GM23338 (cell line): Measurements from ENCODE around the gene B4GALT5. TPM values are rescaled to one million over a fixed set of nuclear protein-coding genes. Genes with fewer than 3 reads are reported as not detected.

Source experiments
- ATAC-seq: fragments of 200-7000 bp; cut with Tn5 transposase; 3 replicates; pipeline ENCODE4 v1.9.1; 2020
- DNase-seq: peaks from one replicate; pipeline ENCODE4 v3.0.0-alpha.2; 2015; ENCODE audit warnings: low spot score
- H2AFZ ChIP-seq: fragments of 200-600 bp; sonication (generic); 2 replicates; pipeline ENCODE4 v1.8.0; 2016; ENCODE audit warnings: antibody characterized with exemption, mild to moderate bottlenecking, moderate library complexity
- H3F3A ChIP-seq: fragments of 200-600 bp; sonication (generic); replicated peaks from 2 replicates; pipeline ENCODE4 v1.8.0; 2017; ENCODE audit warnings: antibody characterized with exemption, mixed run types, low read depth
- H3K27ac ChIP-seq: fragments of 200-600 bp; sonication (generic); 2 replicates; pipeline ENCODE4 v1.6.1; 2016; ENCODE audit warnings: low read depth
- H3K27me3 ChIP-seq: fragments of 200-600 bp; sonication (generic); 2 replicates; pipeline ENCODE4 v1.8.0; 2016; ENCODE audit warnings: mild to moderate bottlenecking, mixed run types, moderate library complexity; ENCODE audit not compliant: insufficient read depth
- H3K36me3 ChIP-seq: fragments of 200-600 bp; sonication (generic); 2 replicates; pipeline ENCODE4 v1.8.0; 2016; ENCODE audit warnings: mild to moderate bottlenecking; ENCODE audit not compliant: insufficient read depth
- H3K4me1 ChIP-seq: fragments of 200-600 bp; sonication (generic); 2 replicates; pipeline ENCODE4 v1.8.0; 2016; ENCODE audit warnings: mild to moderate bottlenecking, moderate library complexity; ENCODE audit not compliant: insufficient read depth
- H3K4me2 ChIP-seq: fragments of 200-600 bp; sonication (generic); 2 replicates; pipeline ENCODE4 v1.7.1; 2017; ENCODE audit warnings: mixed run types
- H3K4me3 ChIP-seq: fragments of 200-600 bp; sonication (generic); 2 replicates; pipeline ENCODE4 v1.6.1; 2016; ENCODE audit warnings: mixed run types
- H3K79me2 ChIP-seq: fragments of 200-600 bp; sonication (generic); replicated peaks from 2 replicates; pipeline ENCODE4 v1.8.0; 2017; ENCODE audit warnings: mild to moderate bottlenecking; ENCODE audit not compliant: insufficient read depth
- H3K9me2 ChIP-seq: fragments of 200-600 bp; sonication (generic); 2 replicates; pipeline ENCODE4 v1.8.0; 2017; ENCODE audit not compliant: insufficient read depth
- H4K20me1 ChIP-seq: fragments of 200-600 bp; sonication (generic); replicated peaks from 2 replicates; pipeline ENCODE4 v1.8.0; 2017; ENCODE audit warnings: mild to moderate bottlenecking; ENCODE audit not compliant: insufficient read depth
- H3K27ac Mint-ChIP-seq: 2 replicates; pipeline ENCODE4 v1.8.0; 2020; ENCODE audit warnings: inconsistent platforms, mild to moderate bottlenecking, moderate library complexity, mixed read lengths
- H3K27me3 Mint-ChIP-seq: 3 replicates; pipeline ENCODE4 v1.8.0; 2022; ENCODE audit warnings: low read depth, mild to moderate bottlenecking, moderate library complexity, mixed read lengths, inconsistent platforms; ENCODE audit not compliant: insufficient read depth, poor library complexity
- H3K36me3 Mint-ChIP-seq: 3 replicates; pipeline ENCODE4 v1.8.0; 2021; ENCODE audit warnings: low read depth, mild to moderate bottlenecking, inconsistent platforms, moderate library complexity, mixed read lengths
- H3K4me1 Mint-ChIP-seq: 3 replicates; pipeline ENCODE4 v1.8.0; 2020; ENCODE audit warnings: mild to moderate bottlenecking, inconsistent platforms, mixed read lengths
- H3K4me3 Mint-ChIP-seq: 3 replicates; pipeline ENCODE4 v1.8.0; 2021; ENCODE audit warnings: moderate library complexity, mild to moderate bottlenecking, inconsistent platforms, mixed read lengths
- H3K9me3 Mint-ChIP-seq: 3 replicates; pipeline ENCODE4 v1.8.0; 2020; ENCODE audit warnings: moderate library complexity, mild to moderate bottlenecking, inconsistent platforms, mixed read lengths
- CREB1 ChIP-seq: fragments of 250-450 bp; sonication (Bioruptor Pico); IDR thresholded peaks from 2 replicates; pipeline ENCODE4 v1.5.0; 2020; ENCODE audit warnings: low read depth, mild to moderate bottlenecking, moderate library complexity
- CTCF ChIP-seq, 2 experiments: fragments of 200-600 bp in 1 of 2; sonication (generic) in 1 of 2; conservative IDR thresholded peaks; 2 replicates each; pipeline versions ENCODE4 v1.5.1 to v1.6.1; 2016 to 2017; ENCODE audit warnings: antibody characterized with exemption in 2 of 2, low read depth in 2 of 2, mild to moderate bottlenecking in 2 of 2, moderate library complexity in 1 of 2
- ETS1 ChIP-seq: IDR thresholded peaks from 2 replicates; pipeline ENCODE4 v1.6.1; 2016; ENCODE audit warnings: antibody characterized with exemption
- EZH2 ChIP-seq: fragments of 200-600 bp; sonication (generic); IDR thresholded peaks from one replicate; pipeline ENCODE4 v1.8.0; 2017; ENCODE audit warnings: antibody characterized with exemption, mild to moderate bottlenecking, low read depth; ENCODE audit not compliant: unreplicated experiment
- EZH2phosphoT487 ChIP-seq: fragments of 200-600 bp; sonication (generic); IDR thresholded peaks from one replicate; pipeline ENCODE4 v1.8.1; 2018; ENCODE audit warnings: antibody characterized with exemption; ENCODE audit not compliant: unreplicated experiment
- JUNB ChIP-seq: IDR thresholded peaks from one replicate; pipeline ENCODE4 v1.6.1; 2016; ENCODE audit warnings: antibody characterized with exemption; ENCODE audit not compliant: unreplicated experiment
- NANOG ChIP-seq: IDR thresholded peaks from 2 replicates; pipeline ENCODE4 v1.6.1; 2016; ENCODE audit warnings: antibody characterized with exemption, borderline replicate concordance
- POLR2AphosphoS5 ChIP-seq: IDR thresholded peaks from 2 replicates; pipeline ENCODE4 v1.6.1; 2016; ENCODE audit warnings: antibody characterized with exemption, low read depth
- REST ChIP-seq: IDR thresholded peaks from one replicate; pipeline ENCODE4 v1.6.1; 2018; ENCODE audit warnings: antibody characterized with exemption; ENCODE audit not compliant: unreplicated experiment
- STAT1 ChIP-seq: IDR thresholded peaks from one replicate; pipeline ENCODE4 v1.6.1; 2016; ENCODE audit warnings: antibody characterized with exemption; ENCODE audit not compliant: unreplicated experiment
- ZNF114 ChIP-seq: fragments of 250-450 bp; sonication (Bioruptor Pico); IDR thresholded peaks from 2 replicates; pipeline ENCODE4 v1.5.0; 2020; ENCODE audit warnings: mild to moderate bottlenecking, moderate library complexity
- ZNF331 ChIP-seq: fragments of 250-450 bp; sonication (Bioruptor Pico); IDR thresholded peaks from 2 replicates; pipeline ENCODE4 v1.5.0; 2020; ENCODE audit warnings: low read depth, mild to moderate bottlenecking, moderate library complexity
- ZNF462 ChIP-seq: fragments of 250-450 bp; sonication (Bioruptor Pico); IDR thresholded peaks from 2 replicates; pipeline ENCODE4 v1.5.0; 2020; ENCODE audit warnings: mild to moderate bottlenecking, moderate library complexity
- polyA plus RNA-seq: library from polyadenylated mRNA; unstranded; fragments of >200 nt; fragmentation: Nextera tagmentation; extraction: Ambion mirVana; gene quantifications from 2 replicates; pipeline ENCODE4 v1.2.1, GENCODE V29; 2016
- total RNA-seq: library from RNA; depleted of rRNA; stranded (reverse); fragments of >200 nt; shearing (Covaris generic); gene quantifications from 2 replicates; pipeline ENCODE4 v1.2.3, GENCODE V29; 2014

B4GALT5 gene
- total and polyA plus RNA-seq, 2 experiments from 2014 or later: 19.1 to 50.3 TPM

- TF ChIP-seq CTCF (conservative IDR thresholded peaks at IDR 0.05; ENCODE audit: low read depth in 2 of 2): no peak
- no peak for TF ChIP-seq STAT1
- TF ChIP-seq POLR2AphosphoS5: no peak
- no peak for TF ChIP-seq EZH2
- TF ChIP-seq ZNF462 (CRISPR knock-in tag): no peak
- no peak for TF ChIP-seq JUNB
- no peak for TF ChIP-seq CREB1 (CRISPR knock-in tag)
- TF ChIP-seq ZNF114 (CRISPR knock-in tag): no peak
- no peak for TF ChIP-seq ZNF331 (CRISPR knock-in tag)
- no peak for TF ChIP-seq NANOG
- no peak for TF ChIP-seq REST
- TF ChIP-seq ETS1: no peak
- TF ChIP-seq EZH2phosphoT487: no peak
- H3K4me3 Mint-ChIP-seq: no peak overlapping the region
- H4K20me1 ChIP-seq: peaks cover 78% of the 10 kb centered on the region
- H3F3A ChIP-seq: no peaks in the 10 kb centered on the region
- ATAC-seq (no peak), DNase-seq (no peak)
- H3K4me1 ChIP-seq: peaks cover 62% of the 10 kb centered on the region
- no peaks in the 10 kb centered on the region for H3K36me3 ChIP-seq
- H3K27ac ChIP-seq: peak overlapping the region; percentile 66
- peak overlapping the region; percentile 56 for H3K4me2 ChIP-seq
- H2AFZ ChIP-seq: no peak overlapping the region
- H3K4me1 Mint-ChIP-seq: peaks cover 65% of the 10 kb centered on the region
- peak overlapping the region; percentile 63; the same call in 1 of the 2 replicates for H3K27ac Mint-ChIP-seq
- no peaks in the 10 kb centered on the region for H3K36me3 Mint-ChIP-seq
- no peaks in the 10 kb centered on the region for H3K9me3 Mint-ChIP-seq
- H3K9me2 ChIP-seq: no peaks in the 10 kb centered on the region
- H3K27me3 ChIP-seq: no peaks in the 10 kb centered on the region
- H3K79me2 ChIP-seq: peaks cover 100% of the 10 kb centered on the region
- peaks cover 5% of the 10 kb centered on the region for H3K27me3 Mint-ChIP-seq
- no peak overlapping the region; the same call in 1 of the 2 replicates for H3K4me3 ChIP-seq
These were observed 39.0 kb downstream of the B4GALT5 start for GRCh38 chr20:49674383-49675352.
